Measurements from ENCODE around the gene ANXA4.
"Not testable (repeated sequence)": the region's sequence is repeated elsewhere in the genome, so short reads cannot be mapped to it uniquely, and the experiment has no call there.

Gene ANXA4

DNA sequence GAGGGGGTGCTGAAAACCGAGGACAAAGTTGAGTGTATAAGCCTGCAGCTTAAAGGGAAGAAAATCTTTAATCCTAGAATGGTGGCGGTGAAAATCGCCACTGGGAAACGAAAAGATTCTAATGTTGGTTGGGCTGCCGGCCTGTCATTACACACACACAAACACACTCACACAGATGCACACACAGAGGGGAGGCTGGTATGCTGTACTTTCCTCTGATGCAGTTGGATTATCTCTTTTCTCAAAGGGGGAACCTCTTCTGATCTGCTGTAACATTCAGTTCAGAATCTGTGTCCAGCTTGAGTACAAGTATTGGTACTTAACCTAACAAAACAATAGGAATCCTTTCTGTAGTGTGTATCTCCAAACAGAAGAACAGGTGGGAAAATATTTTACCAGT is 39.0 kb downstream of the ANXA4 start:
- DNase-seq, result no peak

DNA sequence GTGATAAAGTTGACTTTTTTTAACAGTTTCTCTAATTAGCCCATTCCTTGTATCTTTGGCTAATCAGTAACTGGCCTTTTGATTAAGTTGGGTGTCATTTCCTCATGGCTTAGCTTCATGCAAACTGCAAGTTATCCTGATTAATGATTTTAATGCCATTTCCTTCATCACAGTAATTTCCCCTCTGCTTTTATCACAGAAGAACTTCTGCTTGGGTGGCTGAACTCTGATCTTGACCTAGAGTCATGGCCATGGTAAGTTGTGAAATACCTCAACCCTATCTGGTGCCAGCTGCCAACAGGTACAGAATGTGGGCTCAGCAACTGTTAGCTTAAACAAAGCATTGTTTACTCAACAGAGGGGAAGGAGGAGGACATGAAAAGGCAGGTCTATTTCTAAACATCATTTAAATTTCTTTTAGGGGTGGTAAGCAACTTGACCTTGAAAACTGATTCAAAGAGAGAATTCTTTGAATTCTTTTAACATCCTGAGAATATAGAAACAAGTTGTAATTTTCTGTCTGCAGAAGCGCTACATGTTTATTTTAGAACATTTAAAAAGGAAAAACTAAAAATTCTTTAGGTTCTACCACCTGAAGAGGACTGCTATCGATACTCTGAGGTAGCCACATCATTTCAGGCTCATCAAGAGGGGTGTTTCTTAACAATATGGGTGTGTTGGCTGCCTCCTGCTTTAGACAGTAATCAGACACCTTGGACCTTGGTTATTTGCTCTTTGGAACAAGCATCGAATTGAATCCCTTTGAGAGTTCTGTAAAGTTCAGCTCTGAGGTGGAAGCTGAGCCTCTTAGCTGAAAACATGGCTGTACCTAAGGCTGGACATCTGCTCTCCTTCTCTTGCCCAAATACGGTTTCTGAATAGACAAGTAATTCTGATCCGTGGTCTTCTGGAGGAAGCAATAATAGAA is 39.7 kb downstream of the ANXA4 start:
- no peak for DNase-seq

- no peak for DNase-seq
Observed at GRCh38 chr2:69784228-69784627, 42.3 kb downstream of the ANXA4 start.

DNA sequence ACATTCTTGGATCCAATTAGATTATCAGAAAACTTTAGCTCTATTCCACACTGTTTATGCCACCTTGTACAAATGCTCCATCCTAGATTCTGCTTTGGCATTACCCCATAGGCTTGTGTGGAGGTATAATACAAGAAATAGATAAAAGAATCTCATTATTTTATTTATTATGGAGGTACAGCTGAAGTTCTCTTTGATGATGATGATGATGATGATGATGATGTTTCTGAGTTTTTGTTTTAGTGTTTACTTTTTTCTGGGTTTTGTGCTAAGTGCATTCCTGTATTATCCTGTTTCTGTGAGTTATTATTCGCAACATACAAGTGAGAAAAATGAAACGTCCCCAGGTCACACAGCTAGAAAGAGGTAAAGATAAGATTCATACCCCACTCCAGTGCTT is 43.4 kb downstream of the ANXA4 start:
- DNase-seq, result no peak

GRCh38 chr2:69786052-69786560 is 44.2 kb downstream of the ANXA4 start:
- DNase-seq, result no peak

DNA sequence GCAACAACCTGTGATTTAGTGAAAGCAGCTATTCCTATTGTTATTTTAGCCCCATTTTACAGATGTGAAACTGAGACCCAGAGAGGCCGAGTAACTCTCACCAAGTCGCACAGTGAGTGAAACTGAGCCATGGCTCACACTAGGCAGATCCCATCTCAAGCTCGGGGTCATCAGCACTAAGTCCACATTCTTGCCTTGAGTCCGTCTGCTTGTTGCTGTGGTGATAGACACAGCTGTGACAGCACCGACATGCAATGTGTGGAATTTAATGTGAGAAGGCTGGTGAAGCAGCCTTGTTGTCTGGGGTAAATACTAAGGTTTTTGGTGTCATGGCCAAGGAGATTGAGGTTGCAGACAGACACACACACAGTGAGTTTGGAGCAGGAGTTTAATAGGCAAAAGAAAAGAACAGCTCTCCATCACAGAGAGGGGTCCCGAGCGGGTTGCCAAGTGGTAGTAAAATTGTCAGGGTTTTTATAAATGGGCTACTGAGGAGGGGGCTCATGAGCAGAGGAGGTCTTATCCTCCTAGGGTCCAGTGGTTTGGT is 47.3 kb downstream of the ANXA4 start:
- DNase-seq, result no peak

- no peak for DNase-seq
Observed at GRCh38 chr2:69789772-69790600, 48.1 kb downstream of the ANXA4 start.

GRCh38 chr2:69790601-69790959 is 48.6 kb downstream of the ANXA4 start:
- no peak for DNase-seq

DNA sequence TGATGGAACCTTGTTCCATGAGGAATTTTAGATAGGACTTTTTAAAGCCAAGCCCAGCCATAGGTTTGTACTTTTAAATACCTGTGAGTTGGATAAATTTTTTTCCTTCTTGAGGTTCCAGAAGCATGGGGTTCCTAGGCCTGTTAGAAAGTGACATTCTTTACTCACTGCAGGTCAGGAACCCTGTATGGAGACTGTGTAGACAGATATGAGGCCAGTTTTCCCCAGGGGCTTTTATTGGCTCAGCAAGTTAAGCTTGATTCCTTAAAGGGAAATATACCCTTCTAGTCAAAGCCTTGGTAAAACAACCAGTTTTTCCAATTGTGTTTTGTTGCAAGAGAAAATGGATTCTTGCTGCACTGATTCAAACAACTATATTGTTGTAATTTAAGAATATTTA is 49.1 kb downstream of the ANXA4 start:
- DNase-seq, result no peak

DNA sequence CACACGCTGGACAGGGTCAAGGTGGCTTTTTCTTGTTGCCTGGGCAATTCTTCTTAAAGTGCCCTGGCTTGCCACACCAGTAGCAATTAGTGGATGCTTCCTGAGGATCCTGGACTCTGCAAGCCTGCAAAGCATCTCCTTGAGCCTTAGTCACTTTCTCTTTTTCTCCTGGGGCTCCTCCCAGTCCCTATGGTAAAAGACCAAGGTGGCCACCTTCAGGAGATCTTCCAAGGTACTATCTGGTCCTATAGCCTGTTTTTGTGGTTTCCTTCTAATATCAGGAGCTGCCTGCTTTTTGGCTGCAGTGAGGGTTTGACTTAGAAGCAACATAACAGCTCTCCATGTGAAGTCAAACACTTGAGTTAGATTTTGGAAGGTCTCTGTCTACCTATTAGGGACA is 54.2 kb downstream of the ANXA4 start:
- no peak for DNase-seq

DNA sequence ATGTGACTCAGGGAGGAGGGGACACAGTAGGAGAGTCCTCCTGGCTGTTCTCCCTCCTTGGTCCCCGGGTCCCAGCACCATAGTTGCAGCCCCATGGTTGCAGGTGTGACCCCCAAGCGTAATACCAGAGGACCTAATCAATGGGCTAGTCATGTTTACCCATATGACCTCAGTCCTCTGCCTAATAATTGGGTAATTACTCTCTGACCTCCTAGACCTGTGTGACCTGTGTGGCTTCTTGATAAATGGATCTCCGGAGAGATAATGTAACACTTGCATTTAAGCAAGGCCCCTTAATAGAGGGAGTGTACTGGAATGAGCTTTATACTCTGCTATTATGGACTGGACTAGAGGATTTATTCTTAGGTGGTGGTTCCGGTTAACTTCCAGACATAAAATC is 55.3 kb downstream of the ANXA4 start:
- no peak for DNase-seq

- no peak for DNase-seq
Observed at GRCh38 chr2:69797836-69798289, 55.9 kb downstream of the ANXA4 start.

DNA sequence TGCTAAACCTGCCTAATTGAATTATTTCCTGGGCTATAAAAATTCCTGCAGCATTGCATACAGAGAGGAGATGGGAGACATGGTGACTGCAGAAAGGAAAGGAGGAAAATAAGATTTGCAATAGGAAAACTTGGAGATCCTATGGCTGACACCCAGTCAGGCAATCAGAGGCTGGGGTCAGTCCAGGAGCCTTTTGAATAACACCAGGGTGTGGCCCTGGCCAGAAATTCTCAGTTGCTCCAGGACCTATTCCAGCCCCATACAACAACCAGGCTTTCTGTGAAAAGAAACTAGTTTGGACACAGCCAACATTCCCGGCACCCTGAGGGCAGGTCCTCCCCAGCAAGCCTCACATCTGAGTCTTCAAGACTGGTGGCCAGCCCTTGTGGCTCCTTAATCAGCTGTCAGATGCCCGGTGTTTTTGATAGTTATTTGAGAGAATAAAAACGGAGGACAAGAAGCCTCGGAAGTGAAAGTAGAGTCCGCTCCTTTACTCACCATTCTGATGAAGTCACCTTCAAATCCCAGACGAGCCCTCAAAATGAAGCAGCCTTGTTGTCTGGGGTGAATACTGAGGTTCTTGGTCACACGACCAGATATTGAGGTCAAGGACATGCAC is 56.5 kb downstream of the ANXA4 start:
- no peak for DNase-seq

GRCh38 chr2:69798909-69799526 is 57.1 kb downstream of the ANXA4 start:
- DNase-seq, result no peak

GRCh38 chr2:69801745-69802290 is 59.9 kb downstream of the ANXA4 start:
- no peak for DNase-seq

- DNase-seq, result not testable (repeated sequence)
Observed at GRCh38 chr2:69802781-69803367, 60.9 kb downstream of the ANXA4 start.

DNA sequence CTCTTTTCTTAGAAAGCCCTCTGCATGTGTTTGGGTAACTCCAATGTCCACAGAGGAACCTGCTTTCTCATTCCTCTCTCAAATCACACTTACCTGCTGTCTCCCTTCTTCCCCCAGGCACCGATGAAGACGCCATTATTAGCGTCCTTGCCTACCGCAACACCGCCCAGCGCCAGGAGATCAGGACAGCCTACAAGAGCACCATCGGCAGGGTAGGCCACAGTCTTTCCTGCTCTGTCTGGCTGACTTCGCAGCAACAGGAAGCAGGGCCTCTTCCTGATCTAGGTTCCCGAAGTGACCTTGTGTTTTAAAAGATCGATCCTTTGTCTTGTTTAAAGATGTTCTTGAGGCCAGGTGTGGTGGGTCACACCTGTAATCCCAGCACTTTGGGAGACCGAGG is 62.5 kb downstream of the ANXA4 start:
- no peak for DNase-seq

- no peak for DNase-seq
Observed at GRCh38 chr2:69805887-69806286, 64.0 kb downstream of the ANXA4 start.

- no peak for DNase-seq
Observed at GRCh38 chr2:69807821-69808540, 66.0 kb downstream of the ANXA4 start.

DNA sequence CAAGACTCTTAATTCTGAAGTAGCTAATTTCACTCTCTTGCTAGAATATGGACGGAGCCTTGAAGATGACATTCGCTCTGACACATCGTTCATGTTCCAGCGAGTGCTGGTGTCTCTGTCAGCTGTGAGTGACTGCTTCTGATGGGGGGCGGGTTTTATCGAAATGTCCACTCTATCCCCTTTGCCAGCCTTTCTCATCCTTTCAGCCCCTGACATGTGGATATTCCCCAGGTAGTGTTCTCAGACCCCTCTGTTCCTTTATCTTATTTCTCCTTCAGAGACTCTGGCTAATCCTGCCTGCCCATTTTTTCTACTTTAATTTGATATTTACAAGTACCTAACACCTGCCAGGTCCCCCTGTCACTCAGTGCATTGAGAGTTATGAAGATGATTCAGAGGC is 68.6 kb downstream of the ANXA4 start:
- DNase-seq, result no peak

DNA sequence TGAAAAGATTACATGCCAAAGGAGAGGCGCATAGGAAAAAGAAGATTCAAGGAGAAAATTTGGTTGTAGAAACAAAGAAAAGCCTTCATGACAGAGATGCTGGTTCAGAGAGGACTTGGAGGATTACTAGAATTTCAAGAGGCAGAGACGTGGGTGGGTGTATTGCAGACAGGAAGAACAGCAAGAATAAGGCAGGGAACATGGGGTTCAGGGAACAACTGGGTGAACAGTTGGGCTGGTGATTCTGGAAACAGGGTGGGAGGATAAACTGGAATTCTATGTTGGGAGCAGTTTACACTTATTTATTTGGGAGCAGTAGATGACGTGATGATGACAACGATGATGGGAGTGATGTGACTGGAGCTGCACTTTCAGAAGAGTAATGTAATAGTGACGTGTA is 69.1 kb downstream of the ANXA4 start:
- DNase-seq, result no peak

All from stimulated activated CD4-positive, alpha-beta T cell treated with anti-CD3 and anti-CD28 coated beads, Interleukin-15, amount 100 ng/mL, for 24 hours (primary cell).